SU-DHL-6 (cell line): ENCODE data around the gene TMEM198.

ENCODE experiments used
- CTCF ChIP-seq: fragments of 200-600 bp; sonication (generic); IDR thresholded peaks from one replicate; pipeline ENCODE4 v1.5.1; 2017; ENCODE audit warnings: antibody characterized with exemption, mild to moderate bottlenecking, low read length, moderate library complexity; ENCODE audit not compliant: insufficient read depth, poor library complexity, severe bottlenecking
- EZH2phosphoT487 ChIP-seq: fragments of 200-600 bp; sonication (generic), shearing (Covaris generic); conservative IDR thresholded peaks from 2 replicates; pipeline ENCODE4 v1.6.1; 2018; ENCODE audit warnings: mild to moderate bottlenecking, antibody characterized with exemption, low read length, moderate library complexity, mixed read lengths

DNA sequence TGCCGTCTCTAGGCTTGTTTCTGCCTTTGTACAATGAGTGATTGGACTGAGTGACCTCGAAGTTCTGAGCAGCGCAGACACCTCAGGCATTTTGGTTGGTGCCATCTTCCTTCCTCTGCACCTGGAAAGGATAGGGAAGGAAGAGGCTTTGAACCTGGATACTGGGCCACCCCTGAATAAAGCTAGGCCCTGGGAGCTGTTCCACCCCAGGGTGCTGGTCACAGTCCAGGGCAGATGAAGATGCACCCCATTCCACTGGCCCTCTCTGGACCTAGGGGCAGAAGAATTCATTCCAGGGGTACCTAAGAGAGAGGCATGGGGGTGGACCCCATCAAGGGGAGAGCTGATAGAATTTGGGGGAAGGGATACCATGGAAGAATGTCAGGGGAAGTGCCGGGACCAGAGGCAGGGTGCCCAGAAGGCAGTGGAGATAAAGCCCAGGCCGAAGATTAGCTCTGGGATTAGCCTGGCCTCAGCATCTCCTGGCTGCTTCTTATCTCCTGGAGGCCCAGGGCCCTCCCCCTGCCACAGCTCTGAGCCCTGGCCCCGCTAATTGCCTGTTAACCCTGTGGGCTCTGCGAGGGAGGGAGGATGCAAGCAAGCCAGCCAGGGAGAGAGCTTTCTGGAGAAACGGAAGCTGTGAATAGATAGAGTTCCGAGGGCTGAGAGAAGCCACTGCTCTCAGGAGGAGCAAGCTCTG, 18.1 kb upstream of the TMEM198 start:
- TF ChIP-seq CTCF (no peak), EZH2phosphoT487 (no peak)
